ENCODE measurements around the gene MMP24OS.

The MMP24OS gene

GRCh38 chr20:35277531-35278395 is at the start of gene MMP24OS:
TSS of gene MMP24OS (minus strand) at chr20:35278122. CDS start at chr20:35277929, 193 bp downstream.
- peak within 1 kb of the TSS; percentile 74 for H3K4me3 ChIP-seq (ENCODE audit: low read depth, low read length)
- TF ChIP-seq, protein P1, sequence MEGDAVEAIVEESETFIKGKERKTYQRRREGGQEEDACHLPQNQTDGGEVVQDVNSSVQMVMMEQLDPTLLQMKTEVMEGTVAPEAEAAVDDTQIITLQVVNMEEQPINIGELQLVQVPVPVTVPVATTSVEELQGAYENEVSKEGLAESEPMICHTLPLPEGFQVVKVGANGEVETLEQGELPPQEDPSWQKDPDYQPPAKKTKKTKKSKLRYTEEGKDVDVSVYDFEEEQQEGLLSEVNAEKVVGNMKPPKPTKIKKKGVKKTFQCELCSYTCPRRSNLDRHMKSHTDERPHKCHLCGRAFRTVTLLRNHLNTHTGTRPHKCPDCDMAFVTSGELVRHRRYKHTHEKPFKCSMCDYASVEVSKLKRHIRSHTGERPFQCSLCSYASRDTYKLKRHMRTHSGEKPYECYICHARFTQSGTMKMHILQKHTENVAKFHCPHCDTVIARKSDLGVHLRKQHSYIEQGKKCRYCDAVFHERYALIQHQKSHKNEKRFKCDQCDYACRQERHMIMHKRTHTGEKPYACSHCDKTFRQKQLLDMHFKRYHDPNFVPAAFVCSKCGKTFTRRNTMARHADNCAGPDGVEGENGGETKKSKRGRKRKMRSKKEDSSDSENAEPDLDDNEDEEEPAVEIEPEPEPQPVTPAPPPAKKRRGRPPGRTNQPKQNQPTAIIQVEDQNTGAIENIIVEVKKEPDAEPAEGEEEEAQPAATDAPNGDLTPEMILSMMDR (IDR thresholded peaks at IDR 0.05; ENCODE audit: borderline replicate concordance, insufficient read depth, low read depth, low read length): peak; percentile 46

DNA sequence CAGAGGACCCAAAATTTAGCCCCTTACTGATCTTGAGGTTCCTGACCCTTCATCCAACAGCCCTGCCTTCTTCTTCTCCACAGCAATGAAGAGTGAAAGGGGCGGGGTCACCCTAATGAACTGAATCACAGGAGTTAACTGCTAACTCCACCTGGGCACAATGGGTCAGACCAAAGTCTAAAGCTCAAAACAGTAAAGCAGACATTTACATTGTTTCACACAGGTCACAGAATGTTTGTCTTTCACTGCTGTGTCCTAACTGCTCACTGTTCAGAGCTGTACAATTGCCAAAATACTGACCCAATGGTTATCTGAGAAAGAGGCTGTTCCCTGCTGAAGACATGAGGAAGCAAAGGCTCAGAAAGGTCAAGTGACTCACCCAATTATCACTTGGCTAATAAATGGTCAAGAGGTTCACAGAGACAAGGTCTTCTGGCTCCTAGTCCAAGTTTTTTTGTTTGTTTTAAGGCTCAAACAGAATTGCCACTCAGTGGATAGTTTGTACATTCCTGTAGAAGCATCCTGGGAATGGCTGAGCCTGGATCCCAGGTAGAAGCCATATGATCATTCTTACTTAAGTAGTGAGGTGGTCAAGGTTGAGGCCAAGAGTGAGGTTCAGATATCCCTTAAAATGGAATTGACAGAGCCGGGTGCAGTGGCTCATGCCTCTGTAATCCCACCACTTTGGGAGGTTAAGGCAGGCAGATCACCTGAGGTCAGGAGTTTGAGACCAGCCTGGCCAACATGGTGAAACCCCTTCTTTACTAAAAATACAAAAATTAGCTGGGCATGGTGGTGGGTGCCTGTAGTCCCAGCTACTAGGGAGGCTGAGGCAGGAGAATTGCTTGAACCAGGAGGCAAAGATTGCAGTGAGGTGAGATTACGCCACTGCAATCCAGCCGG is 49.4 kb upstream of the MMP24OS start:
- no peak overlapping the region for H3K4me3 ChIP-seq (ENCODE audit: low read depth, low read length)
- TF ChIP-seq, protein P1 (IDR thresholded peaks at IDR 0.05; ENCODE audit: borderline replicate concordance, insufficient read depth, low read depth, low read length): no peak

DNA sequence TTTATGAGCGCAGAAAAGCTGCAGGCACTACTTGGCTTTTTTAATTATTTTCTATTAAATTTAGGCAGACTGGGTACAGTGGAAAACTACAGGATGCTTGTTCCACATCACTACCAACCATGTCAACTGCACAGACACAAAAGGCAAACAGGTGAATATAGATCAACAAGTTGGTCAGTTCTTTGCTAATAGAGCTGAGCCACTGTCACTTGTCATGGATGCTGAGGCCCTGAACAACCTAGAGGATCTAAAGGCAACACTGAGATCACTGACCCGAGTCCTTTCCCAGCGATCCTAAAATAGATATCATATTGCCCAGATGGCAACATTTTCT is 48.8 kb upstream of the MMP24OS start:
- H3K4me3 ChIP-seq (ENCODE audit: low read depth, low read length): no peak overlapping the region
- TF ChIP-seq, protein P1 (IDR thresholded peaks at IDR 0.05; ENCODE audit: borderline replicate concordance, insufficient read depth, low read depth, low read length): no peak

- TF ChIP-seq, protein P1 (IDR thresholded peaks at IDR 0.05; ENCODE audit: borderline replicate concordance, insufficient read depth, low read depth, low read length): no peak
- H3K4me3 ChIP-seq (ENCODE audit: low read depth, low read length): no peak overlapping the region
Measured at GRCh38 chr20:35326021-35326739, 48.3 kb upstream of the MMP24OS start.

- TF ChIP-seq, protein P1 (IDR thresholded peaks at IDR 0.05; ENCODE audit: borderline replicate concordance, insufficient read depth, low read depth, low read length): no peak
Measured at GRCh38 chr20:35325401-35325800, 47.5 kb upstream of the MMP24OS start.

DNA sequence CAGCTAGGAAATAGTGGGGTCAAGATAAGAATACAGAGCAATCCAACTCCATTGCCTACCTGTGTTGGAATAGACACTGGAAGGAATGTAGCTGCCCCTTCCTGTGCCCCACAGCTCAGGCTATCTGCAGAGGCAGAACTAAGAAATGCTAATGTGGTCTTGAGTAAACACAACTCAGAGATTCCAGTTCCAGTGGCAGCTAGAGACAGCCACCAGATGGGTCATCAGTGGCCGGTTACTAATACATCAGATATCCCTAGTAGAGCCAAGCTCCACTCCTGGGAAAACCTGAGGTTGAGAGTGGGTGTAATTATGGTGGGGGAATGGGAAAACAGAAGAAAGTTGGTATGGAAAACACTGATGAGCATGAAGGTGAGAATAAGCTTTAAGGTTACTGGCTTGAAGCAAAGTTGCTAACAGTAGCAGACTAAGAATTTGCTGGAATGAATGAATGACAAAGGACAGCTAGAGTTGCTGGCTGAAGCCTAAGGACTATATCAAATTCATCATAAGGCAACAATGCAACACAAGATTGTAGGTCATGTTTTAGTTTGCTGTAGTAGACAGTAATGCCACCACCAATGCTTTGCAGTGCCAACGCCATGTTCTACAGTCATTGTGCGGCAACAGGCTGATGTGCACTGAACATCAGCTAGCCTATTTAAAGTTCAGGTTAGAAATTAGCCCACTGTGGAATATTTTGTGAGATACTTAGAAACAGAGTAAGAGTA is 42.6 kb upstream of the MMP24OS start:
- TF ChIP-seq, protein P1 (IDR thresholded peaks at IDR 0.05; ENCODE audit: borderline replicate concordance, insufficient read depth, low read depth, low read length): no peak
- H3K4me3 ChIP-seq (ENCODE audit: low read depth, low read length): no peak overlapping the region

More at GRCh38 chr20:35325401-35325800, 47.5 kb upstream of the MMP24OS start:
- no peak overlapping the region for H3K4me3 ChIP-seq (ENCODE audit: low read depth, low read length)
